BLaER1 (cell line): ENCODE measurements around the gene S100PBP.

Source experiments
- H3K27ac ChIP-seq: shearing (Covaris generic); formaldehyde crosslinking; 2 replicates; pipeline ENCODE4 v1.8.1; 2022
- H3K27me3 ChIP-seq: shearing (Covaris generic); formaldehyde crosslinking; 2 replicates; pipeline ENCODE4 v1.8.1; 2022
- H3K36me3 ChIP-seq: shearing (Covaris generic); formaldehyde crosslinking; 2 replicates; pipeline ENCODE4 v1.8.1; 2022
- H3K4me1 ChIP-seq: shearing (Covaris generic); formaldehyde crosslinking; 2 replicates; pipeline ENCODE4 v1.8.1; 2022
- H3K4me2 ChIP-seq: shearing (Covaris generic); formaldehyde crosslinking; 2 replicates; pipeline ENCODE4 v1.8.1; 2022
- H3K4me3 ChIP-seq: shearing (Covaris generic); formaldehyde crosslinking; 2 replicates; pipeline ENCODE4 v1.8.1; 2022
- H3K9ac ChIP-seq: shearing (Covaris generic); formaldehyde crosslinking; 2 replicates; pipeline ENCODE4 v1.8.1; 2022
- H3K9me3 ChIP-seq: shearing (Covaris generic); formaldehyde crosslinking; 2 replicates; pipeline ENCODE4 v1.8.1; 2022
- H4K20me1 ChIP-seq: shearing (Covaris generic); formaldehyde crosslinking; 2 replicates; pipeline ENCODE4 v1.8.1; 2022
- Cebpa-rat ChIP-seq: shearing (Covaris generic); IDR thresholded peaks from 2 replicates; pipeline ENCODE4 v1.8.1; 2022

The S100PBP gene

DNA sequence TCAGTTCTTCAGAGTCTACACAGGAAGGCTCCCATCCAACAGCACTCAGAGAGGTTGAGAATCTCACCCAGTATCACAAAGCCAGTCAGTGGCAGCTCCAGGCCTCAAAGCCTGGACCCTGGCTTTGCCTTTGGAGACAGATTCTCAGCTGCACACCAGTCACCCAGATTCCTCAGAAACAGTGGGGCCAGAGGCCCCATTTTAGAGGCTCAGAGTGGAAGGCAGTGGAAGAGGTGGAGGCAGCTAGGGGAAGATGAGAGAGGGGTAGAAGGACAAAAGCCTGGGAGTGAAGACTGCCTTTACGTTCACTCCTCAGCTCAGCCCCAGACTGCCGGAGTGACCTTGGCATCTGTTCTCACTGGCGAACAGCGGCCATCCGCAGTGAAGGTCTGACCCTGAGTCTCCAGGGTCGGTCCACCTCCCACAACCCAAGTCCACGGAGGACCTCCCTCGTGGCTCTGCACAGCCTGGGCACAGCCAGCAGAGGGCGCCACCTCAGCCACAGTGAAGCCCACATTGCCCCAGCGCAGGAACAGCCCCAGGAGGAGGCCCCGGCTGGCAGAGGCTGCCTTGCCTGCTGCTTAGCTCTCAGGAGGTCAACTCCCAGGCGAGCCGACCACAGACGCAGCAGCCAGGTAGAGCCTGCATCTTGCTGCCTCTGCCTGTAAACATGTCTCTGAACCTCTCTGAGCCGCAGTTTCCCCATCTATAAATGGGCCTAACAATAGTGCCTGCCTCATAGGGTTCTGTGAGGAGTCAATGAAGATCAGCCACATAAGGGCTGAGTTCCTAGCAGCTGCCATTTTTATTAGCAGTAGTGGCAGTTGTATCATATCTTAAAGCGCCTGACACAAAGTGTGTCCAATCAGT lies 59.1 kb downstream of the S100PBP start:
- Histone ChIP-seq H3K27ac (no peak overlapping the region), H3K4me1 (peaks cover 40% of the 10 kb centered on the region), H3K4me3 (no peak overlapping the region), H3K27me3 (peaks cover 7% of the 10 kb centered on the region), H3K9me3 (no peaks in the 10 kb centered on the region), H3K36me3 (no peaks in the 10 kb centered on the region), H3K4me2 (peak overlapping the region; percentile 39), H4K20me1 (peaks cover 7% of the 10 kb centered on the region), H3K9ac (no peak overlapping the region)
- TF ChIP-seq Cebpa-rat = no peak

DNA sequence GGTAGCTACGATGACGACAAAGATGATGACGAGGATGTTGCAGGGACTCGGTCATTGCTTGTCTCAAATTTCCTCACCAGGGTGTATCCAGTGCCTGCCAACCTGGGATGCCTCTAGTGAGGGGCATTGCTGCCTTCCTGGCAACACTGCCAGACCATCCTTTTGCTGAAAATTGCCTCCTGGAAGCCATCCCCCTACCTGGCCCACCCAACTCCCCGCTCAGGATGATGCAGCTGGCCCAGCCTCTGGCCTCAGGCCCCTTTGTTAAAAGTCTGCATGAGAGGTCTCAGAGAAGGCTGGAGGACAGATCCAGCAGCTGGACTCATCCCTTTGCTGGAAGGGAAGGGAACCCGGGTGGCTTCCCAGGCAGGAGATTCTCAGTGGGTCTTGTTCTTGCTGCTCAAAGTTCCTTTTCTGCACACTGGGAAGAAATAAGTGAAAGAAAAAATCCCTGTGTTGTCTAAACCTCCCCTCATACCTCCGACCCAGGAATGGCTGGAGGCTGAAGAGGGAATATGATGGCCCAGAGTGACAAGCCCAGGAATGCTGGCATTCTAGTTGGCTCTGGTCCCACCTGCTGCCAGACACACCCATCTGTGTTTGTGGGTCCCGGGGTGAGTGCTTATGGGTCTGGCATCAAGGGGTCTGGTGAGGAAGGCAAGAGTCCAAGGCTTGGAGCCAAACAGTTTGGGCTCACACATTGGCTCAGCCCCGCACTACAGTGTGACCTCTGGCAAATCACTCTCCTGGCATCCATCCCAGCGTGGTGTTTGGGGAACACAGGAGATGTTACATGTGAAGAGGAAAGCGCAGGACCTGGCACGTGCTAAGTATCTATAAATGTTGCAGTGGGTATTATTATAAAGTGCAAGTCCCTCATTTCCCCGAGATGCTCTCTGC lies 60.0 kb downstream of the S100PBP start:
- no peak overlapping the region for H3K9ac ChIP-seq
- no peaks in the 10 kb centered on the region for H3K36me3 ChIP-seq
- no peaks in the 10 kb centered on the region for H3K27me3 ChIP-seq
- TF ChIP-seq Cebpa-rat = no peak
- H3K4me2 ChIP-seq = no peak overlapping the region
- H3K4me3 ChIP-seq = no peak overlapping the region
- H3K4me1 ChIP-seq = peaks cover 40% of the 10 kb centered on the region
- H3K9me3 ChIP-seq = no peaks in the 10 kb centered on the region
- no peak overlapping the region for H3K27ac ChIP-seq
- H4K20me1 ChIP-seq = no peaks in the 10 kb centered on the region

GRCh38 chr1:32878183-32878582 lies 60.7 kb downstream of the S100PBP start:
- H3K36me3 ChIP-seq = no peaks in the 10 kb centered on the region
- H3K27ac ChIP-seq = no peak overlapping the region
- TF ChIP-seq Cebpa-rat = no peak
- H3K4me3 ChIP-seq = no peak overlapping the region
- H3K9ac ChIP-seq = no peak overlapping the region
- no peaks in the 10 kb centered on the region for H3K27me3 ChIP-seq
- peaks cover 33% of the 10 kb centered on the region for H3K4me1 ChIP-seq
- H3K9me3 ChIP-seq = no peaks in the 10 kb centered on the region
- H3K4me2 ChIP-seq = no peak overlapping the region
- no peaks in the 10 kb centered on the region for H4K20me1 ChIP-seq

DNA sequence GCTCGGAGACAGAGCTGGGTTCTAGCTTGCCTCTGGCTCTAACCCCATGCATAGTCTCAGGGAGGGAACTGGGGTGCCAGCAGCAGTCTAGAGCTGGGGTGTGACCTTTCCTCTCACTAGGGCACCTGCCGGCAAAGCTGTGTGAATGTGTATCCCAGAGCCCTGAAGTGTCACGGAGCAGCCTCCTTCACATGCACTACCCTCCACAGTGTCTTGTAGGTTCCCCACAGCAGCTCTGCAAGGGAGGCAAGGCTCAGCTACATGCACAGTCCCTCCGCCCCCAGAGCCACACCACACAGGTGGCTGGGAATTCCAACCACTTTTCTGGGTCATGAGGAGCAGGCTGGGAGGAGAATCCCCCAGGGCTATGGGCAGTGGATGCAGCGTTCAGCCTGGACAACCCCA lies 61.2 kb downstream of the S100PBP start:
- no peak overlapping the region for H3K4me3 ChIP-seq
- no peak overlapping the region for H3K4me2 ChIP-seq
- no peak overlapping the region for H3K9ac ChIP-seq
- no peaks in the 10 kb centered on the region for H3K9me3 ChIP-seq
- no peaks in the 10 kb centered on the region for H4K20me1 ChIP-seq
- H3K27ac ChIP-seq = no peak overlapping the region
- no peak for TF ChIP-seq Cebpa-rat
- peaks cover 29% of the 10 kb centered on the region for H3K4me1 ChIP-seq
- no peaks in the 10 kb centered on the region for H3K27me3 ChIP-seq
- H3K36me3 ChIP-seq = no peaks in the 10 kb centered on the region

- no peak overlapping the region for H3K4me3 ChIP-seq
- no peak overlapping the region for H3K9ac ChIP-seq
- no peaks in the 10 kb centered on the region for H4K20me1 ChIP-seq
- H3K4me1 ChIP-seq = peaks cover 14% of the 10 kb centered on the region
- no peak overlapping the region for H3K27ac ChIP-seq
- TF ChIP-seq Cebpa-rat = no peak
- H3K36me3 ChIP-seq = no peaks in the 10 kb centered on the region
- peaks cover 14% of the 10 kb centered on the region for H3K27me3 ChIP-seq
- no peak overlapping the region for H3K4me2 ChIP-seq
- H3K9me3 ChIP-seq = no peaks in the 10 kb centered on the region
These were observed 63.8 kb downstream of the S100PBP start for GRCh38 chr1:32881291-32881690.

DNA sequence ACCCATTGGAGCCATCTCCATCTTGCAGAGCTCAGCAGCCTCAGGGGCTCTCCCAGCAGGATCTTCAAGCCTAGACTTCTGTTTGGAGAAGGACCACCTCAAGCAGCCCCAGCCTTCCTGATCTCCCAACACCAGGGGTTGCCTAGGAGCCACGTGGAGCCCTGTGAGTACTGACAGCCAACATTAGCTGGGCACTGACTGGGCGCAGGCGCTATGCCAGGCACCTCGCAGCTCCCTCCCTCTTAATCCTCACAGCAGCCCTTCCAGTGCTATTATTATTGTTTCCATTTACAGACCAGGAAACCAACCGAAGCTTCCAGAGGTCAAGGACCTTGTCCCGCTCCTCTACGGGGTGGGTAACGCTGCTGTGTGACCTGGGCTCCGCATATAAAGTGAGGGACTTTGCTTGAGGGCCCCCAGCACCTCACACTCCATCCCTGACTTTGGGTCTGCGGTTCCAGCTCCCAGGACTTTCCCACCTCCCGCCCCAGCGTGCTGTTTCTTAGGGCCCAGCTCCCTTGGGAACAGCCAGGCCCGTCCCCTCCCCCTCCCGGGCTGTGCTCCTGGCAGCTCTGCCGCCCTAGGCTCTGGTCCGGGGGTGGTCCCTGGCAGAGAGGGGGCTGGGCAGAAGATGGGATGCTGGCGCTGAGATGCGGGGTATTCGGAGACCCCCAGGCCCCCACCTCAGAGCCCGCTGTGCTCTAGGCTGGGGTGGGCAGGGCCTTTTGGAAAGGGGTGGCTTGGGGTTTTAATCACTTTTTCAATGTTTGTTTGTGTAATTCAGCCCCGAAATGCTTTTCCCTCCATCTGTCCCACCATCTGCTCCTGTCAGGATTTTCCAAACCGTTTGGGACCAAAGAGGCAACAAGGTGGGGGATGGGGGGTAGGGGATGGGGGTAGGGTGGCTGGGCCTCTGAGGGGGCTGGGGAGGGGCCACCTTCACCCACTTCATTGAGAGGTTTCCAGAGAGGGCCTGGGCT lies 64.7 kb downstream of the S100PBP start:
- H3K36me3 ChIP-seq = no peaks in the 10 kb centered on the region
- H3K4me3 ChIP-seq = no peak overlapping the region
- H4K20me1 ChIP-seq = no peaks in the 10 kb centered on the region
- H3K9ac ChIP-seq = no peak overlapping the region
- no peak for TF ChIP-seq Cebpa-rat
- peaks cover 22% of the 10 kb centered on the region for H3K27me3 ChIP-seq
- peaks cover 7% of the 10 kb centered on the region for H3K4me1 ChIP-seq
- no peaks in the 10 kb centered on the region for H3K9me3 ChIP-seq
- no peak overlapping the region for H3K27ac ChIP-seq
- H3K4me2 ChIP-seq = peak overlapping the region; percentile 28

DNA sequence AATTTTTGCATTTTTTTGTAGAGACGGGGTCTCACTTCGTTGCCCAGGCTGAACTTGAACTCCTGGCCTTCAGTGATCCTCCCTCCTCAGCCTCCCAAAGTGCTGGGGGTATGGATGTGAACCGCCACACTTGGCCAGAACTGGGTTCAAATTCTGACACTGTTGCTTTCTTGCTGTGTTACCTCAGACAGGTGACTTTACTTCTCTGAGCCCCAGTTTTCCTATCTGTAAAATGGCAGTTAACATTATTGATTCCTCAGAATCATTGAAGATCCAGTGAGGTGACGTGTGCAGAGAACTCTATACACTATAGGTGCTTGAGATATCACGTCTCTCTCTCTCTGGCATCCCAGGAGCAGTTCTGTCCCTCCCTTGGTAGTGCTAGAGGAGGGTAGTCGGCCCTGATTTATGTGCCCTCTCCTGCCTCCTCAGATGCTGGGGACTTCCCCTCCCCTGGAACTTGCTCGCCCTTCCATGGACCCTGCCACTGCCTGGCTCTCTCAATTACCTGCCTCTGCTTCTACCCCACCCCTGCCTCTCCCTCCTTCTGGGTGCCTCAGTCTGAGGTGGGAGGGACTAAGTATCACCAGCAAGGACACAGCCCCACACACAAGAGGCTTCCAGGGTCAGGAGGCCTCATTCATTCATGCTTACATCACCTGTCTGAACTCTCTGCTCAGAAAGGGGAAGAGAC lies 66.0 kb downstream of the S100PBP start:
- no peak overlapping the region for H3K27ac ChIP-seq
- H4K20me1 ChIP-seq = no peaks in the 10 kb centered on the region
- H3K4me1 ChIP-seq = peaks cover 7% of the 10 kb centered on the region
- no peak overlapping the region for H3K9ac ChIP-seq
- no peak for TF ChIP-seq Cebpa-rat
- H3K9me3 ChIP-seq = no peaks in the 10 kb centered on the region
- no peaks in the 10 kb centered on the region for H3K36me3 ChIP-seq
- no peak overlapping the region for H3K4me3 ChIP-seq
- H3K27me3 ChIP-seq = peaks cover 28% of the 10 kb centered on the region
- H3K4me2 ChIP-seq = no peak overlapping the region

- Histone ChIP-seq H3K36me3 (no peaks in the 10 kb centered on the region), H3K27ac (no peak overlapping the region), H3K27me3 (peaks cover 28% of the 10 kb centered on the region), H4K20me1 (no peaks in the 10 kb centered on the region), H3K4me3 (no peak overlapping the region), H3K9ac (no peak overlapping the region), H3K4me2 (no peak overlapping the region), H3K9me3 (no peaks in the 10 kb centered on the region), H3K4me1 (peaks cover 7% of the 10 kb centered on the region)
- TF ChIP-seq Cebpa-rat = no peak
These were observed 66.5 kb downstream of the S100PBP start for GRCh38 chr1:32884032-32884372.

DNA sequence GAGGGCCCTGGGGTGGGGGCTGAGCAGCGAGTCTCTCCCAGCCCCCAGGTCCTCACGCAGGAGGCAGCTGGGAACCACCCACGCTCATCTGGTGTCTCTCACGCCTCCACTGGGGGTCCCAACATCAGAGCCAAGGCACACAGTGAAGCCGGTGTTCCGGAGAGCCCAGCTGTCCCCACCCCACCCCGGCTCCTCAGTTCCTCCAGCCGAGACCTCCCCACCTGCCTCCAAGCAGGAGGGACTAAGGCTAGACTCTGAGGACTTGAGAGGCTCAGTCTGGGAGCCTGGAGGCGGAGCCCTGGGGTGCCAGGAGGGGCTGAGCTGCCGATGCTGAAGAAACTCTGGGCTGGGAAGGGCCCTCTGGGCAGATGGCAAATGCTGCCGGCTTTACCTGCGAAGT lies 67.3 kb downstream of the S100PBP start:
- H3K9ac ChIP-seq = no peak overlapping the region
- no peak overlapping the region for H3K4me2 ChIP-seq
- no peak for TF ChIP-seq Cebpa-rat
- no peak overlapping the region for H3K4me3 ChIP-seq
- H4K20me1 ChIP-seq = no peaks in the 10 kb centered on the region
- no peaks in the 10 kb centered on the region for H3K9me3 ChIP-seq
- H3K36me3 ChIP-seq = no peaks in the 10 kb centered on the region
- peaks cover 7% of the 10 kb centered on the region for H3K4me1 ChIP-seq
- peaks cover 28% of the 10 kb centered on the region for H3K27me3 ChIP-seq
- no peak overlapping the region for H3K27ac ChIP-seq
